GM06990 (cell line): ENCODE data around the gene SRGN.

Experiments
- DNase-seq: peaks from one replicate; pipeline ENCODE4 v3.0.0-alpha.2; 2011; ENCODE audit not compliant: insufficient read length; ENCODE audit errors: extremely low read depth
- H3K27me3 ChIP-seq: replicated peaks from 2 replicates; pipeline ENCODE4 v1.6.0; 2011; ENCODE audit warnings: low read length; ENCODE audit not compliant: control insufficient read depth, insufficient read depth
- H3K36me3 ChIP-seq: 2 replicates; pipeline ENCODE4 v1.5.1; 2011; ENCODE audit warnings: low read length; ENCODE audit not compliant: control insufficient read depth, insufficient read depth
- H3K4me3 ChIP-seq: replicated peaks from 2 replicates; pipeline ENCODE4 v1.5.1; 2011; ENCODE audit warnings: low read depth, mild to moderate bottlenecking, control low read depth, low read length
- CTCF ChIP-seq: IDR thresholded peaks from 2 replicates; pipeline ENCODE4 v1.5.1; 2011; ENCODE audit warnings: low read length, control low read depth, mild to moderate bottlenecking, inconsistent platforms; ENCODE audit not compliant: insufficient read depth, poor library complexity, severe bottlenecking

Gene SRGN

GRCh38 chr10:69151984-69152383 lies 64.1 kb downstream of the SRGN start:
- DNase-seq, result no peak
- no peaks in the 10 kb centered on the region for H3K27me3 ChIP-seq
- no peaks in the 10 kb centered on the region for H3K36me3 ChIP-seq
- H3K4me3 ChIP-seq, result no peak overlapping the region
- no peak for TF ChIP-seq CTCF

GRCh38 chr10:69153227-69153626 lies 65.3 kb downstream of the SRGN start:
- DNase-seq, result no peak
- no peaks in the 10 kb centered on the region for H3K36me3 ChIP-seq
- no peak for TF ChIP-seq CTCF
- no peak overlapping the region for H3K4me3 ChIP-seq
- H3K27me3 ChIP-seq, result no peaks in the 10 kb centered on the region
